ENCODE data around the gene MARCHF5.

The MARCHF5 gene

GRCh38 chr10:92267343-92267742 is 23.6 kb upstream of the MARCHF5 start:
- H3K27me3 ChIP-seq (ENCODE audit: control insufficient read depth in 1 of 2, insufficient read depth in 2 of 2, low read length in 2 of 2), result no peaks in the 10 kb centered on the region
- H3K9ac ChIP-seq (ENCODE audit: low read depth in 1 of 2, low read length in 2 of 2), result no peak overlapping the region
- H3K4me3 ChIP-seq (ENCODE audit: low read depth in 1 of 2, low read length in 2 of 2), result no peak overlapping the region
- no peak overlapping the region for H3K27ac ChIP-seq (ENCODE audit: low read depth, low read length)
- no peaks in the 10 kb centered on the region for H3K36me3 ChIP-seq (ENCODE audit: control insufficient read depth in 1 of 2, insufficient read depth in 2 of 2, low read length in 2 of 2)
- no peaks in the 10 kb centered on the region for H3K9me3 ChIP-seq (ENCODE audit: control insufficient read depth in 1 of 2, low read length in 2 of 2)
- no peaks in the 10 kb centered on the region for H3K4me1 ChIP-seq (ENCODE audit: control insufficient read depth in 1 of 2, insufficient read depth in 2 of 2, low read length in 2 of 2)

DNA sequence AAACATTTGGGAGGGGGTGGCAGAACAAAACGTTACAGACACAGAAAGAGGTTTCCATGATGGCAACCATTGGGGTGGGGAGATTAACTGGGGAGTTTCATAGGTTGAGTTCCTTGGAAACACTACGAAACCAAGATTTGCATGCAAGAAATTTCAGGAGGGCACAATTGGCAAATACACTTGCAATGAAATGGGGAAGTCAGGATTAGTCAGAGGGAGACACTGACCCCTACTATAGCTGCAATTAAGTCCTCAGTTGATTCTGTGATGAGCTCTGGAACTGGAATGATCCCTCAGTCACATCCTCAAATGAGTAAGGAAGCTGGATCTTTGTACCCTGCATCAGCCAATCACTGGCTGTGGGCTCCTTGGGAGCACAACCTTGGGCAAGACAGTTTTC is 22.2 kb upstream of the MARCHF5 start:
- no peak overlapping the region for H3K4me3 ChIP-seq (ENCODE audit: low read depth in 1 of 2, low read length in 2 of 2)
- no peak overlapping the region for H3K27ac ChIP-seq (ENCODE audit: low read depth, low read length)
- no peaks in the 10 kb centered on the region for H3K27me3 ChIP-seq (ENCODE audit: control insufficient read depth in 1 of 2, insufficient read depth in 2 of 2, low read length in 2 of 2)
- no peaks in the 10 kb centered on the region for H3K4me1 ChIP-seq (ENCODE audit: control insufficient read depth in 1 of 2, insufficient read depth in 2 of 2, low read length in 2 of 2)
- no peaks in the 10 kb centered on the region for H3K9me3 ChIP-seq (ENCODE audit: control insufficient read depth in 1 of 2, low read length in 2 of 2)
- no peak overlapping the region for H3K9ac ChIP-seq (ENCODE audit: low read depth in 1 of 2, low read length in 2 of 2)
- H3K36me3 ChIP-seq (ENCODE audit: control insufficient read depth in 1 of 2, insufficient read depth in 2 of 2, low read length in 2 of 2), result no peaks in the 10 kb centered on the region

GRCh38 chr10:92274071-92274470 is 16.9 kb upstream of the MARCHF5 start:
- H3K36me3 ChIP-seq (ENCODE audit: control insufficient read depth in 1 of 2, insufficient read depth in 2 of 2, low read length in 2 of 2), result no peaks in the 10 kb centered on the region
- no peaks in the 10 kb centered on the region for H3K27me3 ChIP-seq (ENCODE audit: control insufficient read depth in 1 of 2, insufficient read depth in 2 of 2, low read length in 2 of 2)
- no peak overlapping the region for H3K27ac ChIP-seq (ENCODE audit: low read depth, low read length)
- no peak overlapping the region for H3K4me3 ChIP-seq (ENCODE audit: low read depth in 1 of 2, low read length in 2 of 2)
- no peaks in the 10 kb centered on the region for H3K4me1 ChIP-seq (ENCODE audit: control insufficient read depth in 1 of 2, insufficient read depth in 2 of 2, low read length in 2 of 2)
- H3K9ac ChIP-seq (ENCODE audit: low read depth in 1 of 2, low read length in 2 of 2), result no peak overlapping the region
- no peaks in the 10 kb centered on the region for H3K9me3 ChIP-seq (ENCODE audit: control insufficient read depth in 1 of 2, low read length in 2 of 2)

- Histone ChIP-seq H3K4me1 (ENCODE audit: control insufficient read depth in 1 of 2, insufficient read depth in 2 of 2, low read length in 2 of 2) (peaks cover 0 to under 1% of the 10 kb centered on the region in 2 donors), H3K4me3 (ENCODE audit: low read depth in 1 of 2, low read length in 2 of 2) (no peak overlapping the region), H3K36me3 (ENCODE audit: control insufficient read depth in 1 of 2, insufficient read depth in 2 of 2, low read length in 2 of 2) (no peaks in the 10 kb centered on the region), H3K27me3 (ENCODE audit: control insufficient read depth in 1 of 2, insufficient read depth in 2 of 2, low read length in 2 of 2) (no peaks in the 10 kb centered on the region), H3K9me3 (ENCODE audit: control insufficient read depth in 1 of 2, low read length in 2 of 2) (no peaks in the 10 kb centered on the region), H3K27ac (ENCODE audit: low read depth, low read length) (no peak overlapping the region), H3K9ac (ENCODE audit: low read depth in 1 of 2, low read length in 2 of 2) (no peak overlapping the region)
These were observed 11.8 kb upstream of the MARCHF5 start for GRCh38 chr10:92278996-92279696.

GRCh38 chr10:92284112-92284704 is 6.8 kb upstream of the MARCHF5 start:
- no peaks in the 10 kb centered on the region for H3K36me3 ChIP-seq (ENCODE audit: control insufficient read depth in 1 of 2, insufficient read depth in 2 of 2, low read length in 2 of 2)
- peaks cover 0 to 9% of the 10 kb centered on the region in 2 donors for H3K4me1 ChIP-seq (ENCODE audit: control insufficient read depth in 1 of 2, insufficient read depth in 2 of 2, low read length in 2 of 2)
- no peaks in the 10 kb centered on the region for H3K9me3 ChIP-seq (ENCODE audit: control insufficient read depth in 1 of 2, low read length in 2 of 2)
- no peak overlapping the region for H3K9ac ChIP-seq (ENCODE audit: low read depth in 1 of 2, low read length in 2 of 2)
- peak overlapping the region; percentile 2 to 22 for H3K4me3 ChIP-seq (ENCODE audit: low read depth in 1 of 2, low read length in 2 of 2)
- H3K27me3 ChIP-seq (ENCODE audit: control insufficient read depth in 1 of 2, insufficient read depth in 2 of 2, low read length in 2 of 2), result no peaks in the 10 kb centered on the region
- no peak overlapping the region for H3K27ac ChIP-seq (ENCODE audit: low read depth, low read length)

- peak overlapping the region; percentile 86 to 92 for H3K4me3 ChIP-seq (ENCODE audit: low read depth in 1 of 2, low read length in 2 of 2)
- H3K36me3 ChIP-seq (ENCODE audit: control insufficient read depth in 1 of 2, insufficient read depth in 2 of 2, low read length in 2 of 2), result no peaks in the 10 kb centered on the region
- H3K9me3 ChIP-seq (ENCODE audit: control insufficient read depth in 1 of 2, low read length in 2 of 2), result no peaks in the 10 kb centered on the region
- H3K27ac ChIP-seq (ENCODE audit: low read depth, low read length), result peak overlapping the region; percentile 78
- H3K27me3 ChIP-seq (ENCODE audit: control insufficient read depth in 1 of 2, insufficient read depth in 2 of 2, low read length in 2 of 2), result no peaks in the 10 kb centered on the region
- H3K9ac ChIP-seq (ENCODE audit: low read depth in 1 of 2, low read length in 2 of 2), result peak overlapping the region; percentile 92 to 94
- peaks cover 8% of the 10 kb centered on the region in 2 donors for H3K4me1 ChIP-seq (ENCODE audit: control insufficient read depth in 1 of 2, insufficient read depth in 2 of 2, low read length in 2 of 2)
These were observed 711 bp upstream of the MARCHF5 start for GRCh38 chr10:92290076-92290836.

DNA sequence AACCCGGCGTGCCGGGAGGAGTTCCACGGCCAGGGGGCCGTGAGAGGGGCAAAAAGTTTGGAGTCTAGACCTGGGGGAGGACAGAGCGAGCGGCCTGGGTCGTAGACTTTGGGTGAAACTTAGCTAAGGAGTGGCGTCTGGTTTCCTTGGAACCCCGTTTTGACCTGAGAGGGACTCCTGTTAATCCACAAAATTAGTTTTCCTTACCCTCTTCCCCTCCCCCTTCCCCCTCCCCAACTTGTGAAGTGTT is 574 bp downstream of the MARCHF5 start:
- no peaks in the 10 kb centered on the region for H3K9me3 ChIP-seq (ENCODE audit: control insufficient read depth in 1 of 2, low read length in 2 of 2)
- no peaks in the 10 kb centered on the region for H3K27me3 ChIP-seq (ENCODE audit: control insufficient read depth in 1 of 2, insufficient read depth in 2 of 2, low read length in 2 of 2)
- peak overlapping the region; percentile 92 for H3K27ac ChIP-seq (ENCODE audit: low read depth, low read length)
- peak overlapping the region; percentile 92 to 96 for H3K9ac ChIP-seq (ENCODE audit: low read depth in 1 of 2, low read length in 2 of 2)
- peak overlapping the region; percentile 86 to 92 for H3K4me3 ChIP-seq (ENCODE audit: low read depth in 1 of 2, low read length in 2 of 2)
- H3K4me1 ChIP-seq (ENCODE audit: control insufficient read depth in 1 of 2, insufficient read depth in 2 of 2, low read length in 2 of 2), result peaks cover 8% of the 10 kb centered on the region in 2 donors
- no peaks in the 10 kb centered on the region for H3K36me3 ChIP-seq (ENCODE audit: control insufficient read depth in 1 of 2, insufficient read depth in 2 of 2, low read length in 2 of 2)

GRCh38 chr10:92291921-92292845 is 1.2 kb downstream of the MARCHF5 start:
- Histone ChIP-seq H3K36me3 (ENCODE audit: control insufficient read depth in 1 of 2, insufficient read depth in 2 of 2, low read length in 2 of 2) (no peaks in the 10 kb centered on the region), H3K4me3 (ENCODE audit: low read depth in 1 of 2, low read length in 2 of 2) (peak overlapping the region; percentile 86 to 92), H3K27me3 (ENCODE audit: control insufficient read depth in 1 of 2, insufficient read depth in 2 of 2, low read length in 2 of 2) (no peaks in the 10 kb centered on the region), H3K27ac (ENCODE audit: low read depth, low read length) (no peak overlapping the region), H3K9ac (ENCODE audit: low read depth in 1 of 2, low read length in 2 of 2) (peak overlapping the region; percentile 33 to 92), H3K9me3 (ENCODE audit: control insufficient read depth in 1 of 2, low read length in 2 of 2) (no peaks in the 10 kb centered on the region), H3K4me1 (ENCODE audit: control insufficient read depth in 1 of 2, insufficient read depth in 2 of 2, low read length in 2 of 2) (peaks cover 8% of the 10 kb centered on the region in 2 donors)

DNA sequence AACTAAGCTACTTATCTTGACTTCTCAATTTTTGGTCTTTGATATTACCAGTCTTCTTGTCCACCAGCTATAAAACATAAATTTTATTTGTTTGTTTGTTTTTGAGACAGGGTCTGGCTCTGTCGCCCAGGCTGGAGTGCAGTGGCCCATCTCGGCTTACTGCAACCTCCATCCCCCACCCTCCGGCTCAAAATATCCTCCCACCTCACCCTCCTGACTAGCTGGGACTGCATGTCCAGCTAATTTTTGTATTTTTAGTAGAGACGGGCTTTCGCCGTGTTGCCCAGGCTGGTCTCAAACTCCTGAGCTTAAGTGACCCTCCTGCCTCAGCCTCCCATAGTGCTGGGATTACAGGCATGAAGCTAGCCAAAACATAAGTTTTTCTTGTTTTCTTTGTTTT is 7.5 kb downstream of the MARCHF5 start:
- H3K4me1 ChIP-seq (ENCODE audit: control insufficient read depth in 1 of 2, insufficient read depth in 2 of 2, low read length in 2 of 2), result no peaks in the 10 kb centered on the region

More for the DNA sequence above, 7.5 kb downstream of the MARCHF5 start:
- H3K36me3 ChIP-seq (ENCODE audit: control insufficient read depth in 1 of 2, insufficient read depth in 2 of 2, low read length in 2 of 2), result no peaks in the 10 kb centered on the region
- H3K9ac ChIP-seq (ENCODE audit: low read depth in 1 of 2, low read length in 2 of 2), result no peak overlapping the region
- no peak overlapping the region for H3K4me3 ChIP-seq (ENCODE audit: low read depth in 1 of 2, low read length in 2 of 2)
- H3K27ac ChIP-seq (ENCODE audit: low read depth, low read length), result no peak overlapping the region
- no peaks in the 10 kb centered on the region for H3K9me3 ChIP-seq (ENCODE audit: control insufficient read depth in 1 of 2, low read length in 2 of 2)
- H3K27me3 ChIP-seq (ENCODE audit: control insufficient read depth in 1 of 2, insufficient read depth in 2 of 2, low read length in 2 of 2), result no peaks in the 10 kb centered on the region

All from duodenal mucosa (tissue), 2 donors.